H9 (cell line): ENCODE results near the gene YWHAH. TPM values are rescaled to one million over a fixed set of nuclear protein-coding genes. Genes with fewer than 3 reads are reported as not detected.
A peak's percentile ranks its signal among the peaks of the same experiment; 100 is the strongest.

ENCODE experiments used
- DNase-seq: peaks from one replicate; pipeline ENCODE4 v3.0.0-alpha.2; 2017
- H2AFZ ChIP-seq: one replicate; pipeline ENCODE4 v1.6.1; 2013; ENCODE audit warnings: mild to moderate bottlenecking, low read length, control low read depth, moderate library complexity
- H2AK5ac ChIP-seq: 2 replicates; pipeline ENCODE4 v1.6.1; 2013; ENCODE audit warnings: low read length, control low read depth, mixed read lengths; ENCODE audit not compliant: insufficient read length
- H2BK120ac ChIP-seq: one replicate; pipeline ENCODE4 v1.6.1; 2013; ENCODE audit warnings: low read depth, mild to moderate bottlenecking, low read length, control low read depth, inconsistent platforms; ENCODE audit not compliant: poor library complexity, severe bottlenecking
- H2BK12ac ChIP-seq: 2 replicates; pipeline ENCODE4 v1.6.1; 2013; ENCODE audit warnings: low read length, control low read depth, mixed read lengths, low read depth; ENCODE audit not compliant: insufficient read length
- H2BK15ac ChIP-seq: 2 replicates; pipeline ENCODE4 v1.6.1; 2013; ENCODE audit warnings: low read depth, low read length, control low read depth
- H2BK20ac ChIP-seq: one replicate; pipeline ENCODE4 v1.6.1; 2013; ENCODE audit warnings: low read depth, mild to moderate bottlenecking, low read length, control low read depth, inconsistent platforms; ENCODE audit not compliant: poor library complexity, severe bottlenecking
- H2BK5ac ChIP-seq: 2 replicates; pipeline ENCODE4 v1.6.1; 2013; ENCODE audit warnings: low read length, control low read depth, mixed read lengths; ENCODE audit not compliant: insufficient read length
- H3K14ac ChIP-seq: 2 replicates; pipeline ENCODE4 v1.6.1; 2013; ENCODE audit warnings: low read length, control low read depth; ENCODE audit not compliant: insufficient read depth
- H3K18ac ChIP-seq: 2 replicates; pipeline ENCODE4 v1.6.1; 2013; ENCODE audit warnings: low read depth, mild to moderate bottlenecking, mixed read lengths, low read length, control low read depth; ENCODE audit not compliant: insufficient read length
- H3K23ac ChIP-seq: 2 replicates; pipeline ENCODE4 v1.6.1; 2013; ENCODE audit warnings: low read length, control low read depth, mixed read lengths, low read depth; ENCODE audit not compliant: insufficient read length
- H3K23me2 ChIP-seq: 2 replicates; pipeline ENCODE4 v1.6.1; 2013; ENCODE audit warnings: low read depth, mild to moderate bottlenecking, mixed read lengths, low read length, control low read depth; ENCODE audit not compliant: insufficient read length, poor library complexity, severe bottlenecking
- H3K27ac ChIP-seq: 2 replicates; pipeline ENCODE4 v1.5.1; 2013; ENCODE audit warnings: low read length, control low read depth, mixed read lengths, low read depth; ENCODE audit not compliant: insufficient read length
- H3K27me3 ChIP-seq: 2 replicates; pipeline ENCODE4 v1.6.1; 2013; ENCODE audit warnings: low read length, control low read depth, inconsistent platforms; ENCODE audit not compliant: insufficient read depth
- H3K4ac ChIP-seq: 2 replicates; pipeline ENCODE4 v1.6.1; 2013; ENCODE audit warnings: low read depth, mild to moderate bottlenecking, control low read depth, inconsistent platforms, low read length, moderate library complexity
- H3K4me1 ChIP-seq: 2 replicates; pipeline ENCODE4 v1.6.1; 2013; ENCODE audit warnings: low read length, control low read depth, inconsistent platforms; ENCODE audit not compliant: insufficient read depth
- H3K4me2 ChIP-seq: 2 replicates; pipeline ENCODE4 v1.6.1; 2013; ENCODE audit warnings: low read length, control low read depth, mixed read lengths; ENCODE audit not compliant: insufficient read length, insufficient read depth
- H3K56ac ChIP-seq: 2 replicates; pipeline ENCODE4 v1.6.1; 2013; ENCODE audit warnings: low read depth, mild to moderate bottlenecking, mixed read lengths, low read length, control low read depth; ENCODE audit not compliant: insufficient read length
- H3K79me1 ChIP-seq: 2 replicates; pipeline ENCODE4 v1.6.1; 2013; ENCODE audit warnings: low read depth, mild to moderate bottlenecking, moderate library complexity, low read length, control low read depth, inconsistent platforms; ENCODE audit not compliant: insufficient read depth, poor library complexity, severe bottlenecking
- H3K79me2 ChIP-seq: 2 replicates; pipeline ENCODE4 v1.6.1; 2013; ENCODE audit warnings: low read length, control low read depth, inconsistent platforms; ENCODE audit not compliant: insufficient read depth
- H3K9ac ChIP-seq: 2 replicates; pipeline ENCODE4 v1.6.1; 2013; ENCODE audit warnings: low read length, control low read depth, mixed read lengths; ENCODE audit not compliant: insufficient read length; ENCODE audit errors: extremely low read depth
- H3K9me3 ChIP-seq: one replicate; pipeline ENCODE4 v1.6.1; 2013; ENCODE audit warnings: low read depth, low read length, inconsistent platforms; ENCODE audit not compliant: control insufficient read depth
- H3T11ph ChIP-seq: one replicate; pipeline ENCODE4 v1.6.1; 2013; ENCODE audit warnings: mild to moderate bottlenecking, low read length, control low read depth, inconsistent platforms
- H4K20me1 ChIP-seq: one replicate; pipeline ENCODE4 v1.6.1; 2013; ENCODE audit not compliant: control insufficient read depth, insufficient read length, insufficient read depth
- H4K5ac ChIP-seq: 2 replicates; pipeline ENCODE4 v1.6.1; 2013; ENCODE audit warnings: low read depth, mild to moderate bottlenecking, mixed read lengths, low read length, control low read depth; ENCODE audit not compliant: insufficient read length
- H4K8ac ChIP-seq: replicated peaks from 2 replicates; pipeline ENCODE4 v1.6.1; 2013; ENCODE audit warnings: low read length, control low read depth, mixed read lengths, low read depth; ENCODE audit not compliant: insufficient read length
- H4K91ac ChIP-seq: 2 replicates; pipeline ENCODE4 v1.6.1; 2013; ENCODE audit warnings: low read depth, mild to moderate bottlenecking, moderate library complexity, mixed read lengths, low read length, control low read depth; ENCODE audit not compliant: insufficient read length
- H3K27ac Mint-ChIP-seq, 3 experiments: 2 replicates in 2 of 3; 3 replicates in 1 of 3; pipeline ENCODE4 v1.8.0; 2020 to 2021; ENCODE audit warnings: mixed read lengths in 3 of 3, mild to moderate bottlenecking in 1 of 3, moderate library complexity in 1 of 3
- H3K27me3 Mint-ChIP-seq: 2 replicates; pipeline ENCODE4 v1.8.0; 2021; ENCODE audit warnings: low read depth, mild to moderate bottlenecking, moderate library complexity, mixed read lengths
- H3K36me3 Mint-ChIP-seq, 3 experiments: 2 replicates in 2 of 3; 3 replicates in 1 of 3; pipeline ENCODE4 v1.8.0; 2020 to 2021; ENCODE audit warnings: low read depth in 3 of 3, mixed read lengths in 3 of 3; ENCODE audit not compliant: insufficient read depth in 1 of 3
- H3K4me1 Mint-ChIP-seq, 2 experiments: 2 replicates each; pipeline ENCODE4 v1.8.0; 2020; ENCODE audit warnings: mixed read lengths in 2 of 2
- H3K4me3 Mint-ChIP-seq, 2 experiments: 2 replicates in 1 of 2; 3 replicates in 1 of 2; pipeline ENCODE4 v1.8.0; 2020 to 2021; ENCODE audit warnings: mild to moderate bottlenecking in 2 of 2, mixed read lengths in 2 of 2, moderate library complexity in 1 of 2
- H3K9me3 Mint-ChIP-seq, 2 experiments: 2 replicates in 1 of 2; 3 replicates in 1 of 2; pipeline ENCODE4 v1.8.0; 2020; ENCODE audit warnings: mild to moderate bottlenecking in 2 of 2, mixed read lengths in 2 of 2, moderate library complexity in 1 of 2
- WGBS: extraction: QIAGEN DNeasy Blood & Tissue Kit; methylation state at CpG from one replicate; pipeline ENCODE4 v1.1.7; 2013; ENCODE audit warnings: missing lambda C conversion rate, low lambda C conversion rate, mixed read lengths; ENCODE audit not compliant: insufficient read length; ENCODE audit errors: extremely low coverage; 5-methylcytosine and 5-hydroxymethylcytosine counted together
- total RNA-seq: library from RNA; stranded (reverse); gene quantifications from 2 replicates; pipeline ENCODE4 v1.2.1, GENCODE V29; 2021
- TF ChIP-seq, protein P1 (sequence below): fragments of 200-600 bp; sonication (generic); conservative IDR thresholded peaks from 3 replicates; pipeline ENCODE4 v1.8.0; 2021; ENCODE audit warnings: antibody characterized with exemption, mild to moderate bottlenecking

The YWHAH gene
- total RNA-seq, 1 experiment from 2014 or later, result 250 TPM

DNA sequence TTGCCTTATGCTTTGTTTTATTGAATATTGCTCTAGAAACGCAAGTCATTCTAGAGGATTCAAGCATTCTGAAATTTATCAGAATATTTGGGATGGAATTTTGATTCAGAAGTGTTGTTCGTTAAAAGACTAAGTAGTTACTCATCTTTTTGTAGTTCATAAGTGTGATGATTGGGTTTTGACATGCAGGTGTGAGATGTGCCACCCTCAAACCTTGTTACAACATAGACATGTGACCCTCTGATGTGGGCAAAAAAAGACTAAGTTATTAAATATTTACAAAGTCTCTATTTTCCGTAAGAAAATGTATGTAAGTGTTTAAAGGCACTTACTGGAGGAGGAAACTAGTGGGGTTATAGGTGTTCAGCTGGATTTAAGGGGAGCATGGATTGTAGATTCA lies 8.9 kb downstream of the YWHAH start:
- Histone ChIP-seq H4K20me1 (no peaks in the 10 kb centered on the region), H4K91ac (no peak overlapping the region), H3K79me1 (peaks cover 20% of the 10 kb centered on the region), H3K18ac (no peak overlapping the region), H2BK12ac (no peak overlapping the region), H3K27me3 (no peaks in the 10 kb centered on the region), H2BK20ac (no peak overlapping the region), H2AFZ (no peak overlapping the region), H4K5ac (no peak overlapping the region), H4K8ac (no peak overlapping the region), H3K56ac (no peak overlapping the region), H2AK5ac (no peak overlapping the region), H3K4me1 (no peaks in the 10 kb centered on the region; the same call in none of the 2 replicates), H3K23me2 (no peaks in the 10 kb centered on the region), H3K23ac (no peak overlapping the region), H3K27ac (no peak overlapping the region), H3T11ph (no peak overlapping the region), H3K4ac (no peak overlapping the region), H3K79me2 (peaks cover 44% of the 10 kb centered on the region; the same call in 1 of the 2 replicates), H3K9ac (no peak overlapping the region), H3K14ac (no peak overlapping the region), H2BK5ac (no peak overlapping the region), H2BK120ac (no peak overlapping the region), H3K4me2 (no peak overlapping the region), H3K9me3 (no peaks in the 10 kb centered on the region), H2BK15ac (no peak overlapping the region; the same call in 1 of the 2 replicates)
- TF ChIP-seq, protein P1, sequence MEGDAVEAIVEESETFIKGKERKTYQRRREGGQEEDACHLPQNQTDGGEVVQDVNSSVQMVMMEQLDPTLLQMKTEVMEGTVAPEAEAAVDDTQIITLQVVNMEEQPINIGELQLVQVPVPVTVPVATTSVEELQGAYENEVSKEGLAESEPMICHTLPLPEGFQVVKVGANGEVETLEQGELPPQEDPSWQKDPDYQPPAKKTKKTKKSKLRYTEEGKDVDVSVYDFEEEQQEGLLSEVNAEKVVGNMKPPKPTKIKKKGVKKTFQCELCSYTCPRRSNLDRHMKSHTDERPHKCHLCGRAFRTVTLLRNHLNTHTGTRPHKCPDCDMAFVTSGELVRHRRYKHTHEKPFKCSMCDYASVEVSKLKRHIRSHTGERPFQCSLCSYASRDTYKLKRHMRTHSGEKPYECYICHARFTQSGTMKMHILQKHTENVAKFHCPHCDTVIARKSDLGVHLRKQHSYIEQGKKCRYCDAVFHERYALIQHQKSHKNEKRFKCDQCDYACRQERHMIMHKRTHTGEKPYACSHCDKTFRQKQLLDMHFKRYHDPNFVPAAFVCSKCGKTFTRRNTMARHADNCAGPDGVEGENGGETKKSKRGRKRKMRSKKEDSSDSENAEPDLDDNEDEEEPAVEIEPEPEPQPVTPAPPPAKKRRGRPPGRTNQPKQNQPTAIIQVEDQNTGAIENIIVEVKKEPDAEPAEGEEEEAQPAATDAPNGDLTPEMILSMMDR, result no peak
- no CpG with 5 or more reads among the region's 3 CpGs for WGBS
- peak overlapping the region in 2 of 3 experiments; percentile 25 to 76; a peak in 4 of 7 replicates for H3K27ac Mint-ChIP-seq
- no peak for DNase-seq
- H3K36me3 Mint-ChIP-seq, result peaks cover 36 to 57% (median 57%) of the 10 kb centered on the region in 3 experiments; a peak in 6 of 7 replicates
- no peaks in the 10 kb centered on the region for H3K27me3 Mint-ChIP-seq
- H3K4me3 Mint-ChIP-seq, result no peak overlapping the region
- no peaks in the 10 kb centered on the region for H3K9me3 Mint-ChIP-seq
- H3K4me1 Mint-ChIP-seq, result peaks cover 37 to 38% of the 10 kb centered on the region in 2 experiments
